Activated naive CD4-positive, alpha-beta T cell (primary cell): ENCODE results near the gene SEPHS1.
"Not testable (repeated sequence)": the region's sequence is repeated elsewhere in the genome, so short reads cannot be mapped to it uniquely, and the experiment has no call there.

Source experiments
- DNase-seq, 4 experiments: peaks; one replicate each; lab custom pipeline; 2025; lab: John Stamatoyannopoulos, UW

The SEPHS1 gene

GRCh38 chr10:13284050-13284449, 64.0 kb downstream of the SEPHS1 start:
- DNase-seq, result no peak

GRCh38 chr10:13282348-13282747, 65.7 kb downstream of the SEPHS1 start:
- not testable (repeated sequence) for DNase-seq

GRCh38 chr10:13276749-13277365, 71.2 kb downstream of the SEPHS1 start:
- DNase-seq, result no peak

GRCh38 chr10:13276146-13276545, 71.9 kb downstream of the SEPHS1 start:
- not testable (repeated sequence) for DNase-seq

GRCh38 chr10:13272164-13272571, 75.9 kb downstream of the SEPHS1 start:
- no peak for DNase-seq

GRCh38 chr10:13271552-13272163, 76.4 kb downstream of the SEPHS1 start:
- peak in 2 of 4 experiments; percentile 12 to 54 for DNase-seq

- DNase-seq, result no peak
Observed at GRCh38 chr10:13270877-13271551, 77.1 kb downstream of the SEPHS1 start.

- no peak for DNase-seq
Observed at GRCh38 chr10:13268841-13269240, 79.3 kb downstream of the SEPHS1 start.

- no peak for DNase-seq
Observed at GRCh38 chr10:13268310-13268709, 79.8 kb downstream of the SEPHS1 start.
